IPS DF 4.7 (cell line): Measurements from ENCODE around the gene JARID2.

Experiments
- DNase-seq: peaks from one replicate; pipeline ENCODE4 v3.0.0-alpha.2; 2013; ENCODE audit warnings: low spot score; ENCODE audit errors: extremely low read depth

JARID2 gene

GRCh38 chr6:15517600-15517999, 271.7 kb downstream of the JARID2 start:
- no peak for DNase-seq

GRCh38 chr6:15518057-15518456, 272.2 kb downstream of the JARID2 start:
- no peak for DNase-seq

GRCh38 chr6:15518878-15519277, 273.0 kb downstream of the JARID2 start:
- no peak for DNase-seq

GRCh38 chr6:15519681-15520080, 273.8 kb downstream of the JARID2 start:
- no peak for DNase-seq

GRCh38 chr6:15520626-15521203, 274.8 kb downstream of the JARID2 start:
- DNase-seq, result no peak

GRCh38 chr6:15521582-15521981, 275.7 kb downstream of the JARID2 start:
- no peak for DNase-seq

GRCh38 chr6:15522026-15522425, 276.2 kb downstream of the JARID2 start:
- DNase-seq, result no peak

- no peak for DNase-seq
These were observed 276.6 kb downstream of the JARID2 start for GRCh38 chr6:15522427-15522826.

- no peak for DNase-seq
These were observed 277.1 kb downstream of the JARID2 start for GRCh38 chr6:15522856-15523529.

- no peak for DNase-seq
These were observed 278.1 kb downstream of the JARID2 start for GRCh38 chr6:15523679-15524630.

- DNase-seq, result no peak
These were observed 279.1 kb downstream of the JARID2 start for GRCh38 chr6:15524861-15525401.

- DNase-seq, result no peak
These were observed 280.4 kb downstream of the JARID2 start for GRCh38 chr6:15526212-15526701.

- DNase-seq, result no peak
These were observed 282.2 kb downstream of the JARID2 start for GRCh38 chr6:15527838-15528617.

- DNase-seq, result no peak
These were observed 283.0 kb downstream of the JARID2 start for GRCh38 chr6:15528870-15529269.

GRCh38 chr6:15530411-15530810, 284.5 kb downstream of the JARID2 start:
- DNase-seq, result no peak

GRCh38 chr6:15531973-15532372, 286.1 kb downstream of the JARID2 start:
- DNase-seq, result no peak

- DNase-seq, result no peak
These were observed 287.6 kb downstream of the JARID2 start for GRCh38 chr6:15533379-15534026.

GRCh38 chr6:15534974-15535373, 289.1 kb downstream of the JARID2 start:
- DNase-seq, result no peak

- DNase-seq, result no peak
These were observed 289.8 kb downstream of the JARID2 start for GRCh38 chr6:15535495-15536197.
